HEK293T (cell line): Measurements from ENCODE around the gene PILRA.

Experiments
- ARNT ChIP-seq: fragments of 450-650 bp; IDR thresholded peaks from 2 replicates; pipeline ENCODE4 v1.6.1; 2017; ENCODE audit warnings: mild to moderate bottlenecking
- BHLHE40 ChIP-seq: fragments of 450-650 bp; IDR thresholded peaks from 2 replicates; pipeline ENCODE4 v1.6.1; 2016; ENCODE audit warnings: mild to moderate bottlenecking, moderate library complexity, borderline replicate concordance
- FOXA1 ChIP-seq: fragments of 450-650 bp; IDR thresholded peaks from 2 replicates; pipeline ENCODE4 v1.6.1; 2016; ENCODE audit warnings: mild to moderate bottlenecking
- FOXK2 ChIP-seq: fragments of 450-650 bp; IDR thresholded peaks from 2 replicates; pipeline ENCODE4 v1.6.1; 2016; ENCODE audit warnings: mild to moderate bottlenecking
- L3MBTL2 ChIP-seq: fragments of 450-650 bp; conservative IDR thresholded peaks from 2 replicates; pipeline ENCODE4 v1.6.1; 2016; ENCODE audit warnings: mild to moderate bottlenecking
- SP1 ChIP-seq: fragments of 450-650 bp; IDR thresholded peaks from 2 replicates; pipeline ENCODE4 v1.6.1; 2017
- SUZ12 ChIP-seq: fragments of 450-650 bp; IDR thresholded peaks from 2 replicates; pipeline ENCODE4 v1.6.1; 2016; ENCODE audit warnings: mild to moderate bottlenecking
- TARDBP ChIP-seq: fragments of 450-650 bp; IDR thresholded peaks from 2 replicates; pipeline ENCODE4 v1.6.1; 2016
- ZNF384 ChIP-seq: fragments of 450-650 bp; IDR thresholded peaks from 2 replicates; pipeline ENCODE4 v1.6.1; 2016

DNA sequence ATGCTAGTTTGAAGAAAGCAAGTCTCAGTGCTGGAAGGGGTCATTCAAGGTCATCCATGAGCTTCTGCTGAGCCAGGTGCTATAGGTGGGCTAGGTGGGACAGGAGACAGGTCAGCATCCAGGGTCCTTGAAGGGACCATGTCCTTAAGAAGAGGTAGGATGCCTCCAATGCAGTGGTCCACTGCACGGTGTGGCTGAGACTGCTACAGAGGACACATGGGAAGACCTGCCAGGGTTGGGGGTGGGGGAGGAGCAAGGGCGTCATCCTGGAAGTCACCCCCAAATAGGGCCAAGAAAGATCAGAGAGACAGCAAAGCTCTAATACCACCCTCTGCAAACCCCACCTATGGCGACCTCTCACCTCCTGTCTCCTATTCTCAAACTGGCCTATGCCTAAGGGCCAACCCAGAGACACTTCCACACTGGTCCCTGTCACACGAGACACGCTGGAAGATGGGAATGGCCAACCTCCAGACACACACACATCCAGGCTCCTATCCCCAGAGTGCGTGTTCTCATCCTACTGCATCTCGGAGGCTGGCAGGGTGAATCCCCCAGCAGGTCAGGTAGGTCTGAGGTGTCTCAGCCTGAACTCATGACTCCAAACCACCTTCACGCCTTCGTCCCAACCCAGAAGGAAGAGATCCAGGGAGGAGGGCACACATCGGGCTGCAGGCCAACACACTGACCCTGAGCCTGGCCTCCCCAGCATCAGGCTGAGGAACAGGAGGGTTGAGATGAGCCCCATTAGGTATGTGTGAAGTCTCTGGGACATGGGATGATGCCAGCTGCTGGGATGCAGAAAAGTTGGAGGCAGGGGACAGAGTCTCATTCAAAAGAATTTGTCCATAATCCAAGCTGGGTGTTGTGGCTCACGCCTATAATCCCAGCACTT lies 68.6 kb downstream of the PILRA start:
- TF ChIP-seq ZNF384 (no peak), FOXA1 (no peak), L3MBTL2 (no peak), SUZ12 (no peak), BHLHE40 (no peak), TARDBP (no peak), SP1 (no peak), ARNT (no peak), FOXK2 (no peak)
